ENCODE results near the gene OR6K6.

The OR6K6 gene

GRCh38 chr1:158720620-158721019 is 33.9 kb upstream of the OR6K6 start, which contains the start of gene OR6K3:
Gene OR6K3, minus strand, starts transcription at chr1:158720720. Its CDS starts 2,605 bp downstream, at chr1:158718115.
- no peak within 1 kb of the TSS for H3K27ac ChIP-seq
- TF ChIP-seq CTCF (IDR thresholded peaks at IDR 0.05) = no peak

- H3K27ac ChIP-seq = no peak overlapping the region
- TF ChIP-seq ZFX (IDR thresholded peaks at IDR 0.05; ENCODE audit: borderline replicate concordance) (no peak), CTCF (IDR thresholded peaks at IDR 0.05) (no peak)
These were observed 30.1 kb upstream of the OR6K6 start for GRCh38 chr1:158724442-158724841.

- H3K27ac ChIP-seq = no peak overlapping the region
- no peak for TF ChIP-seq CTCF (IDR thresholded peaks at IDR 0.05)
- no peak for TF ChIP-seq ZFX (IDR thresholded peaks at IDR 0.05; ENCODE audit: borderline replicate concordance)
These were observed 25.9 kb upstream of the OR6K6 start for GRCh38 chr1:158728510-158729225.

- TF ChIP-seq ZFX (IDR thresholded peaks at IDR 0.05; ENCODE audit: borderline replicate concordance) = no peak
- no peak overlapping the region for H3K27ac ChIP-seq
These were observed 24.1 kb upstream of the OR6K6 start for GRCh38 chr1:158730453-158730852.

- no peak for TF ChIP-seq ZFX (IDR thresholded peaks at IDR 0.05; ENCODE audit: borderline replicate concordance)
- no peak for TF ChIP-seq CTCF (IDR thresholded peaks at IDR 0.05)
- no peak overlapping the region for H3K27ac ChIP-seq
These were observed 22.8 kb upstream of the OR6K6 start for GRCh38 chr1:158731707-158732106.

GRCh38 chr1:158732524-158732923 is 22.0 kb upstream of the OR6K6 start:
- TF ChIP-seq CTCF (IDR thresholded peaks at IDR 0.05) = no peak
- TF ChIP-seq ZFX (IDR thresholded peaks at IDR 0.05; ENCODE audit: borderline replicate concordance) = no peak

GRCh38 chr1:158735848-158736247 is 18.7 kb upstream of the OR6K6 start:
- TF ChIP-seq CTCF (IDR thresholded peaks at IDR 0.05) (no peak), ZFX (IDR thresholded peaks at IDR 0.05; ENCODE audit: borderline replicate concordance) (no peak)
- H3K27ac ChIP-seq = no peak overlapping the region

More at GRCh38 chr1:158732524-158732923, 22.0 kb upstream of the OR6K6 start:
- no peak overlapping the region for H3K27ac ChIP-seq
